Right renal cortex interstitium (tissue), 3 donors: Measurements from ENCODE around the gene ADH1A. TPM values are rescaled to one million over a fixed set of nuclear protein-coding genes. Genes with fewer than 3 reads are reported as not detected.
A peak's percentile ranks its signal among the peaks of the same experiment; 100 is the strongest.
"Not testable (repeated sequence)": the region's sequence is repeated elsewhere in the genome, so short reads cannot be mapped to it uniquely, and the experiment has no call there.

ENCODE experiments used
- DNase-seq, 3 donors: peaks; one replicate each; pipeline ENCODE4 v3.0.0-alpha.2; 2013; ENCODE audit warnings: low read depth in 3 of 3, low spot score in 2 of 3
- polyA plus RNA-seq, 3 donors: library from polyadenylated mRNA; unstranded; fragments of 120-200 nt; gene quantifications; one replicate each; pipeline ENCODE4 v1.2.1, GENCODE V29; 2013; ENCODE audit not compliant: insufficient read length in 3 of 3

ADH1A gene
- under 1 TPM; 0.47 to 0.64 (median 0.52) TPM for polyA plus RNA-seq

DNA sequence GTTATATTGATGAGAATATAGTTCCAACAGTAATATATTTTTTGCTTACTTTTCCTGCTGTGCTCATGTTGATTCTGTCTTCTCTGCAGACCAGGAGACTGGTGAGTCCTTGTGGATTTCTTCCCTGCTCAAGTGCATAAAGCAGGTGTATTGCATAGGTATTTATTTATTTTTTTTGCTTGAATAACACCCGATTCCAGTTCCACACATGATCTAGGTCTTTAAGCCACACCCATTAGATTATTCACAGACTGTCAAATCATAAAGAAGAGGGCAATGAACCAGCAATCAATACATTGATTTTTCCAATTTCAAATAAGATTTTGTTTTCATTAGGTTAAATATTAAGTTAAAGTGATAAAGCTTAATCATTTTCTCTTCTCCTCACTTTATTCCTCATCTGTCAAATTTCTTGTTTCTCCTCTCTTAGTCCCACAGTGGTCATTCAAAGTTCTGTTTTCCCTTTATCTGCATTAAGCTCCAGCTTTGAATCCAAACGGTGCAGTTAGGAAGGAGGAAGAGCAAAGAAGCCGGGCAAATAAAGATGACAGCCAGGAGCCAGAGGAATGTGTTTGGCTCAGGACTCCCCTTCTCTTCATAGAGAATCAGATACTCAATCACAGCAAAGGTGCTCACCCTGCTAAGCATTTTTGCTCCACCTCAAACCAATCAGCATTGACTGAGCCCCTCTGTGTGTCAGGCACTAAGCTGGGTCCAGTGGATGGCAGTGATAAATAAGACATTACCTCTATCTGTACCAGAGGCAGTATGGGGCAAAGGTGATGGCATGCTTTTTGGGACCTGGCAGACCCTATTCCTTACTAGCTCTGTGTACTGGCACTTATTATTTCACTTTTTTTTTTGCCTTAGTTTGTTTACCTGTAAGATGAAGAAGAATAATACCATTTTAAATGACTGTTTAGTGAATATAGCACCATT lies at the start of gene ADH1A:
TSS of gene ADH1A (minus strand) at position 138 of the 939 bp plus-strand sequence. CDS start at position 67, 71 bp downstream.
- no peak for DNase-seq

DNA sequence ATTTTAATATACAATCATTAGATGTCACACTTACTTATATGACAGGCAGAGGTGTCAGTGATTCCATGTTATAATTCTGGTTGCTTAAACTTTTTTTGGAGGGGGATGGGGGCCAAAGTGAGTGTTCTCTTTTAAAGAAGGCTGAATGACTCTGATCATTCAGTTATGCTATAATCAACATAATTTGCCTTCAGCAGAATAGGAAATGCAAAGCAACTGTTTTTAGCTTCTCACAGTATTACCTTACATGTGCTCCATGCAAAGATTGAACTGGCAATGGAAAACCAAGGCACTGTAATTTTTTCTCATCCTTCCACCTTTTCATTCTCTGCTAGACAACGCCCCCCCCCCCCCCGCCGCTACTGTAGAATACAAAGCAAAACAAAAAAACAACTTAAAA lies 48.4 kb upstream of the ADH1A start:
- DNase-seq, result no peak

DNA sequence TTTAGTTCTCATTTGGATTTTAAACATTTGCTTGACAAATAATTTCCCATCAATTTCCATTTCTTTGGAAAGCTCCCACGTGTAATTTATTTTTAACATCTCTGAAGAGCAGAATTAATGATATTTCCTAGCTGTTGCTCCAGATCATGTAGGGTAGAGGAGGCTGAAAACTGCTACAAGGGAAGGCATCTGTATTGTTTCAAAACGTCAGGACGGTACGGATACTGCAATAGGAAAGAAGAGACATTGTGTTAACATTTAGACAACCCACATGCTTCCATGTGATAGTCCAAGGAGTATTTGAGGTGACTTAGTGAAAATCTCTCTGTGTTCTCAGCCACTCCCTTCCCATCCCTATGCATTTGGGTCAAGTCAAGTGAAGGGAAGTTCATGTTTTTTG lies 45.8 kb upstream of the ADH1A start:
- DNase-seq, result no peak

DNA sequence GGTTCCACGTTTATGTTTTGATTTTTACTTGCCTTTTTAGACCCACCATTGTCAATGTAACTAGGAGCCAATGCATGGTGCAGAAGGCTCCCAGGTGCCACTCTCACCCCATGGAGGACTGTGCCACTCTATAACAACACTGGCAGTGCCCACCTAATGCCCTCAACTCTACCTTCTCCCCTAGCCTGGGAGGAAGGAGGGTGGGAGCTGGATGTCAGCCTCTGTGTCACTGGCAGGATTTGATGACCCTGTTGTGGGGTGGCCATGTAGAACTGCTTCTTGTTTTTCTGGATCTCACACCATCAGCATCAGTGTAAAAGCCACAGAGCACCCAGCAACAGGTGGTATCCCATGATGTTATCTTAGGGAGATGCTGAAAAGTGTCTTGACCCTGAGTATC lies 44.1 kb upstream of the ADH1A start:
- DNase-seq, result no peak

DNA sequence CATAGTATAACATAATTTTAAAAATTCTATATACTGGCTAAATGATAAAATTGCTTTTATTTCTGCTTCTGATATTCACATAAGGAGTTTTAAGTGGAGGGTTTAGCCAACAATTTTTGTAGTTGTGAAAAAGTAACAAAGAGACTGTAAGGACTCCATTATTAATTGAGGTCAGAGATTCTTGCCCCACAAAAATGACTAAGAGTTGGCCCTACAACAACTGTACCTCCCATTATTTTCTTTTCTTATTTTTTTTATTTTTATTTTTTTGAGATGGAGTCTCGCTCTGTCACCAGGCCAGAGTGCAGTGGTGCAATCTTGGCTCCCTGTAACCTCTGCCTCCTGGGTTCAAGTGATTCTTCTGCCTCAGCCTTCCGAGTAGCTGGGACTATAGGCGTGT lies 39.9 kb upstream of the ADH1A start:
- DNase-seq, result no peak

DNA sequence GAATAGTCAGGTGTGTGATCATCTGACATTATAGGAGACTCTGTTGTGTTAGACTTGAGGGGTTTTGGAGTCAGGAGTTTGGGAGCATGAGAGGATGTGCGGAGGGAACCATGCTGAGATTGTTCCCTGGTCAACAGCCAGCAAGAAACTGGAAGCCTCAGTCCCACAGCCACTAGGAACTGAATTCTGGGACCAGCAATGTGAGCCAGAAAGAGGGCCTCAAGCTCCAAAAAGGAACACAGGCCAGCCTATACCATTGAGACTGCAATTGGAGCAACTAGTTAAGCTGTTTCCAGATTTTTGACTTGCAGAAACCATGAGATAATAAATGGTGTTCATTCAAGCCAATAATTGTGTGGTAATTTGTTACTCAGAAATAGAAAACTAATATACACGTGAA lies 39.1 kb upstream of the ADH1A start:
- DNase-seq, result no peak

DNA sequence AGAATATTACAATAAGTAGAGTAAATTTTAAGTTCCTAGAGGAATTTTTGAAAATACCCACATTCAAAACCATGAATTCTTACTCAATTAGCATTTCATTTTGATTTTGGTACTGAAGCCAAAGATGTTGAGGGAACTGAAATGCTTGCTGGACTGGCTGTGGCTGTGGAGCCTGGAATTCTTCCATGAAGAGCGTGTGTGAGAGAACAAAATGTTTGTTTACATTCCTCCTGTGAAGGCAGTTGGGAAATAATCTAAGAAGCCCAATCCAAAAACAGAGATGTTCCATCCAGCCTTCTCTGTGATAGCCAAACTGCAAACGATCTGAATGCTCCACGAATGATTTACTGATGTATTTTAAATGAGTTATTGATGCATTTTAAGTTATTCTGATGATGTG lies 34.2 kb upstream of the ADH1A start:
- DNase-seq, result no peak

DNA sequence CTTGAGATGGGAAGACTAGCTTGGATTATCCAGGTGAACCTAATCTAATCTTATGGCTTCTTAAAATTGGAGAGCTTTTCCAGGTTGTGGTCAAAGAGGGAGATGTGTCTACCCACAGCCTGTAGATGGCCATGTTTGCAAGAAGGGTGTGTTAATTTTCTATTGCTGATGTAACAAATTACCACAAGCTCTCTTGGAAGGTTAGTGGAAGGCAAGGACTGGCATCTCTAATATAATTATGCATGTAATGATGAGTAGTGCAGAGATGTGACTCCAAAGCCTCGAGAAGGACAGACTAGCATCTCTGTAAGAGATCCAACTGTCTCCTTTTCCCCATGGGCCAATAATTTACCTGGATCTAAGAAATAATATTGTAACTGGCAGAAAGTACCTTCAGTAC lies 33.6 kb upstream of the ADH1A start:
- DNase-seq, result no peak

DNA sequence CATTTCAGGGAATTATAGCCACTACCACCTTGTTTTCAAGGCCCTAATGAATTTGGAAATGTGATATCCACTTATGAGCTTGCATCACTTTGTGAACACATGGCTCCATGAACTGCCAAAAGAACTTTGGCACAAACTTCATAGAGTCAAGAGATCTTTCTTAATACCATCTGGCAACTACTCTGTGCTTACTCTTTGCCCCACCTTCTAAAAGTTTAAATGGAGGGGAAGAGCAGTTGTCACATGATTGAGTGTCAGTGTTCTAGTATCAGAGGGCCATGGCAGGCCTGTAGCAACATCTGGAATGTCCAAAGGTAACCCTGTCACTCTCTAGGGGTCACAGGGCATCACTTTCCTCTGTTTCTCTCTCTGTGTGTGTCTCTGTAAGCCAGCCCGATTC lies 33.0 kb upstream of the ADH1A start:
- DNase-seq, result no peak

DNA sequence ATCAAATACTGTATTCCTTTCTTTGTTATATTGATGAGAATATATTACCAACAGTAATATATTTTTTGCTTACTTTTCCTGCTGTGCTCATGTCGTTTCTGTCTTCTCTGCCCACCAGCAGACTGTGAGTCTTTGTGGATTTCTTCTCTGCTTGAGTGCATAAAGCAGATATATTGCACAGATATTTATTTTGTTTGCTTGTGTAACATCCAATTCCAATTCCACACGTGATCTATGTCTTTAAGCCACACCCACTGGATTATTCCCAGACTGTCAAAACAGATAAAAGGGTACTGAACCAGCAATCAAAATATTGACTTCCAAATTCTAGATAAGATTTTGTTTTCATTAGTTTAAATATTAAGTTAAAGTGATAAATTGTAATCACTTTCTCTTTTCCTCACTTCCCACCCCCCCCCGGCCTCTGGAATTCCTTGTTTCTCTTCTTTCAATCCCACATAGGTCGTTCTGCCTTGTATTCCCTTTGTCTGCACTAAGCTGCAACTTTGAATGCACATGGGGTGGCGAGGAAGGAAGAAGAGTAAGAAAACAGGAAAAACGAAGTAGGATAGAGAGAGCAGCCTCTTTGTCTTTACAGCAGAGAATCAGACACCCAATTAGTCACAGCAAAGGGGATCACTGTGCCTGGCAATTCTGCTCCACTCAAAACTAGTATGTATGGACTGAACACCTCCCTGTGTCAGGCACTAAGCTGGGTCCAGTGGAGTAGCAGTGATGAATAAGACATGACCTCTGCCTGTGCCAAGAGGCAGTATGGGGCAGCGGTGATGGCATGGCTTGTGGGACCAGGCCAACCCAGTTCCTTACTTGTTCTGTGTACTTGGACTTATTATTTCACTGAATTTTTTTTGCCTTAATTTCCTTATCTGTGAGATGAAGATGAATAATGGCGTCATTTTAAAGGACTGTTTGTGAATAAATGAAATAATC lies 30.7 kb upstream of the ADH1A start, which contains the start of gene ADH1B:
TSS of gene ADH1B (minus strand) at position 161 of the 951 bp plus-strand sequence. CDS start at position 91, 70 bp downstream.
- DNase-seq, result no peak

DNA sequence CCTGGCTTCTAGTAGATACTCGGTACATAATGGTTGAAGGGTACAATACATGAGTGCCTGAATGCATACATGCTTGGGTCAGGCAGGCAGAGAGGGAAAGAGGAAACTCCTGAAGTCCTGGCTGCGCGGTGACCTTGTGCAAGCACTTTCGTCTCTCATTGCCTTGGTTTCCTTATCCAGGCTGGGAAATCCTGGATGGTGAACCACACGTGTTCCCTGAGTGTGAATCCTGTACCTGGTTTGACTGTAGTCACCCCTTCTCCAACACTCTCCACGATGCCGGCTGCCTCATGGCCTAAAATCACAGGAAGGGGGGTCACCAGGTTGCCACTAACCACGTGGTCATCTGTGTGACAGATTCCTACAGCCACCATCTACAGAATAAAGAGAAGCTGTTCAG lies 27.0 kb upstream of the ADH1A start:
- DNase-seq, result not testable (repeated sequence)

DNA sequence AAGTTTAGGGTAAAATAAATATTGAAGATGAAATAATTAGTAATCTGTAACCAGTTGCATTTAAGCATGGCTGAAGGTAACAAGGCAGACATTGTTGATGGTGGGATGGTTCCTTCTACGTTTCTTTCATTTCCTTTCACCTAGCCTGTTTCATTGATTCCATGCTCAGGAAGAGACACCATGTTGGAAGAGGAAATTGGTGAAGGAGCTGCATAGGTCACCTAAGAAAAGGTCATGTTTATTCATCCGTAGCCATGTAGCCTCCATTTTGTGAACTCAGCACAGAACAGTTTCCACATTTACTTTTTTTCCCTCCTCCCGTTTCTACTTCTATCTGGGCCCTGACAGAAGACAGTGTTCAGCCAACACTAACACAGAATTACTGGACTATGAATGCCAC lies 26.6 kb upstream of the ADH1A start:
- DNase-seq, result no peak

DNA sequence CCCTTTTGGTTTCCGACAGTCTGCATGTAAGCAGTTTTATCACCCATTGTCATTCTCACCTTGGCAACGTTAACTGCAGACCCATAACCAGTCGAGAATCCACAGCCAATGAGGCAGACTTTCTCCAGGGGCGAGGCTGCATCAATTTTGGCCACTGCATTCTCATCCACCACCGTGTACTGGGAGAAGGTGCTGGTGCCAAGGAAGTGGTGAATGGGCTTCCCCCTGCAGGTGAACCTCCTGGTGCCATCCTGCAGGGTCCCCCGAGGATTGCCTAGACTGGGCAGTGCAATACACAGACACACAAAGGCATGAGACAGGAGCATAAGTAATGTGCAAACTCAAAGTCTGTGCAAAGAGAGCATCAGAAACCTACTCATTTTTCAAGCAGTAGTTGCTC lies 25.1 kb upstream of the ADH1A start:
- no peak for DNase-seq

DNA sequence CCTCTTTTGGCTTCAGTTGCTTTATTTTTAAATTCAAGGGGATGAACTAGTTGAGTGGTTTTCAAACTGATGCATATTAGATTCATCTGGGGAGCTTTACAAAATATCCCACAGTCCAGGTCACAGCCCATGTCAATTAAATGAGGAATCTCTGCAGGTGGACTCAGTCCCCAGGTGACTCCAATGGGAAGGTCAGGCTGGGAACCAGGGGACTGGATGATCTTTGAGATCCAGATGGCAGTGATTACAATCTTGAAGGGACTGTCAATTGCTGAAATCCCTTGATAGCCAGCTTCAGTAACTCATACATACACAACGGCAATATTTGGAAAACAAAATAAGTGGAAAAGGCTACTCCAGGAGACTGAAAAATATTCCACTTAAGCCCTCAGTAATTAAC lies 23.4 kb upstream of the ADH1A start:
- DNase-seq, result no peak

DNA sequence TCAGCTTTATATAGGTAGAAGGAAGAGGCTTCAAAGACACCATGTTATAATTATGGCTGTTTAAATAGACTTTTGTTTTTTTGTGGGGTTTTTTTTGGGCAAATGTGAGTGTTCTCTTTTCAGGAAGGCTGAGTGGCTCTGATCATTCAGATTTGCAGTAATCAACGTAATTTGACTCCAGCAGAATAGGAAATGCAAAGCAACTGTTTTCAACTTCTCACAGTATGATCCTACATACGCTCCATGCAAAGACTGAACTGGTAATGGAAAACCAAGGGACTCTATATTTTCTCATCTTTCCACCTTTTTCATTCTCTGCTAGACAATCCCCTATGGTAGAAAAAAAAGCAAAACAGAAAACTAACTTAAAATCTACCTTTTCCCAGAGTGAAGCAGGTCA lies 19.6 kb upstream of the ADH1A start:
- DNase-seq, result no peak

DNA sequence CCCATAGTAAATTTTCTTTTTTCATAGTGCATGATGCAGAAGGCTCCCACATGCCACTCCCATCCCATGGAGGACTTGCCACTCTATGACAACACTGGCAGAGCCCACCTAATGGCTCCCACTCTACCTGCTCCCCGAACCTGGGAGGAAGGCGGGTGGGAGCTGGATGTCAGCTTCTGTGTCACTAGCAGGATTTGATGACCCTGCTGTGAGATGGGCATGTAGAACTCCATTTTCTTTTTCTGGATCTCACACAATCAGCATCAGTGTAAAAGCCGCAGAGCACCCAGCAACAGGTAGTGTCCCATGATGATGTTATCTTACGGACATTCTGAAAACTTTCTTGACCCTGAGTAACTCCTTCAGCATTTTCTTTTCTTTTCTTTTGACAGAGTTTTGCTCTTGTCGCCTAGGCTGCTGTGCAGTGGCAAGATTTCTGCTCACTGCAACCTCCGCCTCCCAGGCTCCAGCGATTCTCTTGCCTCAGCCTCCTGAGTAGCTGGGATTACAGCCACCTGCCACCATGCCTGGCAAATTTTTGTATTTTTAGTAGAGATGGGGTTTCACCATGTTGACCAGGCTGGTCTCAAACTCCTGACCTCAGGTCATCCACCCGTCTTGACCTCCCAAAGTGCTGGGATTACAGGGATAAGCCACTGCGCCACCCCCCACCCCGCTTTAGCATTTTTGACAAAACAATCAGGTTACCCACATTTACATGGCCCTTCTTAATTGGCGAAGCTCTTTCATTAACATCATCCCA lies 15.0 kb upstream of the ADH1A start:
- DNase-seq, result no peak

DNA sequence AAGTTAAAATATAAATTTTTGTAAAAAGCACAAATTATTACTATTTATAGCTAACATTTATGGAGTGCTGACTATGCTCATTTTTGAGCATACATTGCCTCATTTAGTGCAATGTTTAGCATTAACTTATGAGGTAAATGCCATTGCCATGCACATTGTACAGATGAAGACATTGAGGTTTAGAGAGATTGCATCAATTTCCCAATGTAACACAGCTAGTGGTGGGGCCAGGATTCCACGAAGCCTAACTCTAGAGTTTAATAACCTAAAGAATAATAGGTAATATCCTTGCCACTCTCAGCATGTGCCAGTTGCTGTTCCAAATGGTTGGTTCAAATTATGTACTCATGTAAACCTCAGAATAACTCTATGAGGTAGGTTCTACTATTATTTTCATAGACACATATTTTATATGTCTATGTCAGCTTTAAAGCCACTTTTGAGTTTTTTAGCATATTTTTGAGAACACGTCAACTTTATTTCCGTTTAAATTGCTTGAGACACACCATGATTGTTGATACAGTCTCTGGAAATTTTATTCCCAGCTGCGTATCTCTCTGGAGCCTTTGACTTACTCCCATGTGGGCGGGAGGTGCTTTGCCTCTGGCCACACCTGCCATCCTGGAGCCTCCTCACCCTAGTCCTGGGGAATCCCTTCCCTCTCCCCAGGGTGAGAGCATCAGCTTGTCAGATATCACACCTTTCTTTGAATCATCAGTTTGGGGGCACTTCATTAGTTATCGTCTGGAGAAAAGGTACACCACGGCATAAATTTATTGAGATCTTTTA lies 10.8 kb upstream of the ADH1A start:
- no peak for DNase-seq

DNA sequence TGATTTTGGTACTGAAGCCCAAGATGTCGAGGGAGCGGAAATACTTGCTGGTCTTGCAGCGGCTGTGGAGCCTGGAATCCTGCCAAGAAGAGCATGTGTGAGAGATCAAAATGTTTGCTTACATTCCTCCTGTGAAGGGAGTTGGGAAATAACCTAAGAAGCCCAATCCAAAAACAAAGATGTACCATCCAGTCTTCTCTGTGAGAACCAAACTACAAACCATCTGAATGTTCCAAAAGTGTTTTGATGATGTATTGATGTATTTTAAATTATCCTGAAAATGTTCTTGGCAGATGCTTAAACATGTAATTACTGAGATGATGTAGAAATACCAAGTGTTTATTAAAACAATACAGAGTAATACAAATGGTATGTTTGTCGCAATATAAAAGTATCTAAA lies 10.1 kb upstream of the ADH1A start:
- DNase-seq, result peak; percentile 74 to 82 (median 81)

DNA sequence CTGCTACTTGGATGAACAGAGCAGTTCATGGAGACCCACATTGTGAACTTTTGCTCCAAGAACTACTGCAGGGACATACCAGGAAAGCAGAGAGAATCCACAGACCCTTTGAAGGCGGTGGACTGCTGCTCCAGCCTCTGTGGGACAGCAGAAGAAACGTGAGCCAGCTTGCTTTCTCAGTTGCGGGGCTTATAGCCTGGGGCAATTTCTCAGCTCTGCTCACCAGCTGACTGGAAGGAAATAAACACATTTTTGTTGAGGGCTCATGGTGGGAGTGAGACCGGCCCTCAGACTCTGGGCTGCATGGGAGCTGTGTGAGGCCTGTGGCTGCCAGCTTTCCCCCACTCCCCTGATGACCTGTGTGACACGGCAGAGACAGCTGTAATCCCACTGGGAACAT lies 2.6 kb upstream of the ADH1A start:
- no peak for DNase-seq

DNA sequence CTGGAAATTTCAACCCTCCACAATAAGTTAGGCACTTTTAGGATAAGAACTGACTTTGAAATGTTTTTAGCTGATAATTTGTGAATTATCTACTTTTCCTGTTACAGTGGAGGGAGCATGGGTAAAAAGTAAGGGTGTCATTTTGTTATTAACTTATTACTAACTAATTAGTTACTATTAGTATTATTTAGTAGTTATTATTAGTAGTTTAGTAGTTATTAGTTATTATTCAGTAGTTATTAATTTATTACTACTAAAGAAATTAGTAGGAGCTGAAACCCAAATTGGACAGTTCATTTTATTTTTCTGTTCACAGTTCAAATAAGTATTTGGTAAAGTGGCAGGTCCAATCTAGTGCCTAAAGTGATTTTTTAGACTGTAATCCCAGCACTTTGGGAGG lies 5.4 kb downstream of the ADH1A start:
- DNase-seq, result no peak
